A549 (cell line): ENCODE results near the gene SYCP2. TPM values are rescaled to one million over a fixed set of nuclear protein-coding genes. Genes with fewer than 3 reads are reported as not detected.
A peak's percentile ranks its signal among the peaks of the same experiment; 100 is the strongest.

Experiments used
- ATAC-seq, 2 experiments: fragments of 200-7000 bp in 1 of 2; fragments of >200 bp in 1 of 2; cut with Nextera tagmentation in 1 of 2; cut with Tn5 transposase in 1 of 2; 3 replicates each; pipeline versions ENCODE4 v1.8.0 to v1.9.1; 2018 to 2020; ENCODE audit warnings: mild to moderate bottlenecking in 1 of 2, moderate library complexity in 1 of 2
- CTCF ChIA-PET: fragments of 300-600 bp; sonication (Branson Sonifier 250); formaldehyde crosslinking; extraction: SDS; loops from one replicate; lab custom pipeline; 2021; ENCODE audit warnings: antibody characterized with exemption, inconsistent platforms; lab: Yijun Ruan, JAX
- POLR2A ChIA-PET: fragments of 350-600 bp; formaldehyde crosslinking; extraction: SDS; loops from one replicate; lab custom pipeline; 2021; ENCODE audit warnings: antibody characterized with exemption, inconsistent platforms; lab: Yijun Ruan, JAX
- DNase-seq, 2 experiments: peaks; one replicate each; pipeline versions ENCODE4 v3.0.0 to v3.0.0-alpha.2; 2011 to 2016; ENCODE audit warnings: low read depth in 1 of 2, low spot score in 1 of 2
- FAIRE-seq: peaks from 2 replicates; lab custom pipeline; 2011; peaks lifted over from hg19 to GRCh38; lab: Jason Lieb, UNC
- H3K27ac ChIP-seq, 2 experiments: fragments of >200 bp; sonication (Bioruptor Twin); formaldehyde crosslinking; 3 replicates each; pipeline ENCODE4 v1.5.1; 2016 to 2017
- H3K4me1 ChIP-seq: fragments of >200 bp; sonication (Bioruptor Twin); formaldehyde crosslinking; 3 replicates; pipeline ENCODE4 v1.6.1; 2016
- H3K4me2 ChIP-seq: fragments of >200 bp; sonication (Bioruptor Twin); formaldehyde crosslinking; 3 replicates; pipeline ENCODE4 v1.6.1; 2016
- H3K4me3 ChIP-seq: fragments of >200 bp; sonication (Bioruptor Twin); formaldehyde crosslinking; 3 replicates; pipeline ENCODE4 v1.5.1; 2016
- H3K9me3 ChIP-seq: fragments of >200 bp; sonication (Bioruptor Twin); formaldehyde crosslinking; 3 replicates; pipeline ENCODE4 v1.6.1; 2016
- BHLHE40 ChIP-seq: IDR thresholded peaks from 2 replicates; pipeline ENCODE4 v1.6.1; 2012; ENCODE audit warnings: low read depth, low read length, inconsistent platforms
- CHD2 ChIP-seq: fragments of 150-350 bp; IDR thresholded peaks from 2 replicates; pipeline ENCODE4 v1.6.1; 2014; ENCODE audit warnings: low read length; ENCODE audit not compliant: partially characterized antibody
- EHMT2 ChIP-seq: fragments of 200-600 bp; sonication (generic); IDR thresholded peaks from 2 replicates; pipeline ENCODE4 v1.6.1; 2016; ENCODE audit warnings: antibody characterized with exemption, low read depth, mild to moderate bottlenecking, moderate library complexity
- FOSL2 ChIP-seq, 2 experiments: fragments of 450-650 bp in 1 of 2; fragments of >200 bp in 1 of 2; sonication (Bioruptor Twin) in 1 of 2; formaldehyde crosslinking; IDR thresholded peaks; 2 replicates each; pipeline versions ENCODE4 v1.5.0 to v1.6.1; 2016 to 2020; ENCODE audit warnings: mild to moderate bottlenecking in 1 of 2, moderate library complexity in 1 of 2
- HDAC2 ChIP-seq: fragments of 200-600 bp; sonication (generic); IDR thresholded peaks from 2 replicates; pipeline ENCODE4 v1.6.1; 2016
- HES2 ChIP-seq: fragments of >200 bp; sonication (Bioruptor Twin); formaldehyde crosslinking; IDR thresholded peaks from 2 replicates; pipeline ENCODE4 v1.6.1; 2016
- HOXA7 ChIP-seq: fragments of 250-450 bp; sonication (Bioruptor Pico); IDR thresholded peaks from 2 replicates; pipeline ENCODE4 v1.5.0; 2020; ENCODE audit warnings: mild to moderate bottlenecking, moderate library complexity
- HOXB5 ChIP-seq: fragments of 250-450 bp; sonication (Bioruptor Pico); IDR thresholded peaks from 2 replicates; pipeline ENCODE4 v1.5.0; 2020; ENCODE audit warnings: mild to moderate bottlenecking, moderate library complexity
- MAFK ChIP-seq: fragments of 450-650 bp; IDR thresholded peaks from 2 replicates; pipeline ENCODE4 v1.6.1; 2014; ENCODE audit not compliant: partially characterized antibody
- MAZ ChIP-seq: fragments of 150-350 bp; IDR thresholded peaks from 2 replicates; pipeline ENCODE4 v1.6.1; 2014; ENCODE audit warnings: antibody characterized with exemption, low read depth, low read length, borderline replicate concordance
- NPAS2 ChIP-seq: fragments of 250-450 bp; sonication (Bioruptor Pico); IDR thresholded peaks from 2 replicates; pipeline ENCODE4 v1.8.0; 2022; ENCODE audit warnings: mild to moderate bottlenecking, moderate library complexity, borderline replicate concordance
- PHF8 ChIP-seq: fragments of 200-600 bp; sonication (generic); IDR thresholded peaks from 2 replicates; pipeline ENCODE4 v1.6.1; 2016; ENCODE audit warnings: low read depth, mild to moderate bottlenecking, antibody characterized with exemption, moderate library complexity, borderline replicate concordance
- RAD21 ChIP-seq, 2 experiments: fragments of >200 bp in 1 of 2; sonication (Bioruptor Twin) in 1 of 2; formaldehyde crosslinking in 1 of 2; IDR thresholded peaks in 1 of 2; conservative IDR thresholded peaks in 1 of 2; 2 replicates in 1 of 2; 3 replicates in 1 of 2; pipeline ENCODE4 v1.6.1; 2012 to 2018; ENCODE audit warnings: inconsistent platforms in 1 of 2
- RARB ChIP-seq: fragments of 250-450 bp; sonication (Bioruptor Pico); IDR thresholded peaks from 2 replicates; pipeline ENCODE4 v1.8.0; 2021; ENCODE audit warnings: mild to moderate bottlenecking, moderate library complexity
- RCOR1 ChIP-seq: fragments of 150-350 bp; IDR thresholded peaks from 2 replicates; pipeline ENCODE4 v1.6.1; 2014; ENCODE audit warnings: antibody characterized with exemption, low read length, low read depth
- REST ChIP-seq: fragments of 200-600 bp; sonication (generic); IDR thresholded peaks from 2 replicates; pipeline ENCODE4 v1.6.1; 2016; ENCODE audit warnings: antibody characterized with exemption, mild to moderate bottlenecking, moderate library complexity
- SREBF2 ChIP-seq: fragments of 450-650 bp; IDR thresholded peaks from 2 replicates; pipeline ENCODE4 v1.6.1; 2014; ENCODE audit warnings: mild to moderate bottlenecking, moderate library complexity
- ZC3H11A ChIP-seq: fragments of 450-650 bp; IDR thresholded peaks from 2 replicates; pipeline ENCODE4 v1.6.1; 2014; ENCODE audit warnings: antibody characterized with exemption, mild to moderate bottlenecking
- WGBS: methylation state at CpG from one replicate; pipeline ENCODE4 v1.1.6; 2017; ENCODE audit errors: missing lambda C conversion rate; 5-methylcytosine and 5-hydroxymethylcytosine counted together
- polyA plus RNA-seq, 4 experiments: library from polyadenylated mRNA; depleted of rRNA in 3 of 4; stranded (reverse); fragments of >200 nt; fragmentation: RNase III in 1 of 4; extraction: RNeasy Plus Mini Kit Qiagen cat#74134 plus additional on column Dnase treatment in 1 of 4; gene quantifications; 2 replicates in 3 of 4; 3 replicates in 1 of 4; pipeline ENCODE4 v1.2.3, GENCODE V29; 2011 to 2017
- TF ChIP-seq, protein P1 (sequence below): IDR thresholded peaks from 2 replicates; pipeline ENCODE4 v1.6.1; 2012

The SYCP2 gene
- polyA plus RNA-seq, 2 of the 4 experiments (the other 2 are of a cell fraction) = 0.52 to 2.1 TPM

- TF ChIP-seq REST = no peak
Observed at GRCh38 chr20:59822291-59823029, 111.0 kb downstream of the SYCP2 start (continued).

- TF ChIP-seq EHMT2 = no peak
- no peak for TF ChIP-seq ZC3H11A
- no peak for TF ChIP-seq SREBF2
- TF ChIP-seq HOXB5 (CRISPR knock-in tag) = no peak
- no peak for TF ChIP-seq HDAC2
- no peak for TF ChIP-seq HOXA7 (CRISPR knock-in tag)
- TF ChIP-seq, protein P1, sequence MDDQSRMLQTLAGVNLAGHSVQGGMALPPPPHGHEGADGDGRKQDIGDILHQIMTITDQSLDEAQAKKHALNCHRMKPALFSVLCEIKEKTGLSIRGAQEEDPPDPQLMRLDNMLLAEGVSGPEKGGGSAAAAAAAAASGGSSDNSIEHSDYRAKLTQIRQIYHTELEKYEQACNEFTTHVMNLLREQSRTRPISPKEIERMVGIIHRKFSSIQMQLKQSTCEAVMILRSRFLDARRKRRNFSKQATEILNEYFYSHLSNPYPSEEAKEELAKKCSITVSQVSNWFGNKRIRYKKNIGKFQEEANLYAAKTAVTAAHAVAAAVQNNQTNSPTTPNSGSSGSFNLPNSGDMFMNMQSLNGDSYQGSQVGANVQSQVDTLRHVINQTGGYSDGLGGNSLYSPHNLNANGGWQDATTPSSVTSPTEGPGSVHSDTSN = no peak
- no peak for TF ChIP-seq RCOR1
- TF ChIP-seq, all 56 proteins: peak for 0
- CTCF ChIA-PET = interaction anchor here (1.2 to 1.9 kb wide), 3 partner anchors 13 to 71 kb away, joined by 3 to 7 read pairs (median 5); no protein-coding TSS in a partner anchor
- FAIRE-seq = no peak
- H3K4me1 ChIP-seq = no peaks in the 10 kb centered on the region
- WGBS = 37% methylated on average over 3 of the region's 19 CpGs
- DNase-seq = no peak
- H3K27ac ChIP-seq = no peak overlapping the region
- no peaks in the 10 kb centered on the region for H3K9me3 ChIP-seq
- POLR2A ChIA-PET = no interaction called here
- ATAC-seq = no peak
- H3K4me3 ChIP-seq = no peak overlapping the region
- H3K4me2 ChIP-seq = no peak overlapping the region
Observed at GRCh38 chr20:59821788-59822187, 111.6 kb downstream of the SYCP2 start.

- POLR2A ChIA-PET = no interaction called here
- Histone ChIP-seq H3K4me3 (no peak overlapping the region), H3K9me3 (no peaks in the 10 kb centered on the region), H3K4me2 (no peak overlapping the region), H3K4me1 (no peaks in the 10 kb centered on the region), H3K27ac (no peak overlapping the region)
- TF ChIP-seq RARB (CRISPR knock-in tag) (no peak), MAFK (peak; percentile 35)
- WGBS = 58% methylated on average over 7 of the region's 7 CpGs
- ATAC-seq = no peak
- FAIRE-seq = no peak
- DNase-seq = no peak
- CTCF ChIA-PET = interaction anchor here (1.2 to 2.1 kb wide), 4 partner anchors 14 to 70 kb away, joined by 3 to 7 read pairs (median 6); no protein-coding TSS in a partner anchor
Observed at GRCh38 chr20:59821201-59821600, 112.2 kb downstream of the SYCP2 start.

DNA sequence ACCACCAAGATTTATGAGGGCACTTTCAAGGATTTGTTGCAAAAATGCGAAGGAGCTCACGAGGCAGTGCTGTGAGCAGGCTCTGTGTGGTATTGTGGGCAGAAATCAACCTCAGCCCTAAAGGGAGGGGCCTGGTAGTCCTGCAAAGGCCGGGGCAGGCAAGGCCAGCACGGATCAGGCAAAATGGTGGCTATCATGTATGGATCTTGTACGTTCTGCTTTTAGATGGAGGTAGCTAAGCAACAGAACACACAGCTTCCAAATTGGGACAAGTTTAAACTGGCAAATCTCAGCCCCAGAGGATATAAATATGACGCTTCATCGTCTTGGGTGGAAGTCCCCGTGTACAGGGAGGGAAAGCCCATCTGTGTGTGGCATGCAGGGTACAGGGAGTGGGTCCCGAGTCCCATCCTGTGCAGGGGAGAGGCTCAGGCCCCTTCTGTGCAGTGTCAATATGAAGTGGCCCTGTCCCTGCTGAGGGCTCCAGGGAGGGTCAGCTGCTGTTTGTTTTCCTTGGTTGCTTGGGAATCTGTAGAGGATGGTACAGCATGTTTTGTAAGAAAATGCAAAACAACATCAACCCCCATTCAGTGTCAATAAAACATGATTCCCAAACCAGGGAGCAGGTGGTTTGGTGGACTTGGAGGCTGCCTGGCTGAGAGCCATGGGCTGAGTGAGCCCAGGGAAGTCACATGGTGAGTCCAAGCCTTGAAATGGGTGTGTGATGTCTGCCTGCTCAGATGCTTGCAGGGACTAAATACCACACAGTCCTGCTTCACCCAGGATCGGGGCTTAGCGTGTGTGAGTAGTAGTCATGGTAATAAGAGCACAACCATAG is 113.0 kb downstream of the SYCP2 start:
- Histone ChIP-seq H3K4me1 (no peaks in the 10 kb centered on the region), H3K9me3 (no peaks in the 10 kb centered on the region), H3K4me3 (no peak overlapping the region), H3K4me2 (no peak overlapping the region), H3K27ac (no peak overlapping the region)
- ATAC-seq = no peak; a peak in 1 of 6 replicates
- FAIRE-seq = no peak
- no peak for TF ChIP-seq RAD21 (conservative IDR thresholded peaks at IDR 0.05 in 1 of 2, IDR thresholded peaks at IDR 0.05 in 1 of 2)
- no peak for TF ChIP-seq PHF8
- TF ChIP-seq FOSL2 (IDR thresholded peaks at IDR 0.05) = no peak
- no peak for TF ChIP-seq FOSL2 (CRISPR knock-in tag; IDR thresholded peaks at IDR 0.05)
- TF ChIP-seq CHD2 = no peak
- TF ChIP-seq NPAS2 = no peak
- no peak for TF ChIP-seq MAFK
- no peak for TF ChIP-seq RARB (CRISPR knock-in tag)
- no peak for TF ChIP-seq HOXB5 (CRISPR knock-in tag)
- TF ChIP-seq BHLHE40 = no peak
- TF ChIP-seq HES2 = no peak
- no peak for TF ChIP-seq MAZ
- ChIA-PET POLR2A (no interaction called here), CTCF (interaction anchor here (1.9 to 2.1 kb wide), 2 partner anchors 15 to 30 kb away, joined by 7 read pairs; no protein-coding TSS in a partner anchor)
- WGBS = 38% methylated on average over 11 of the region's 11 CpGs
- DNase-seq = no peak
